GM12874 (cell line): ENCODE measurements around the gene EFCAB10.

ENCODE experiments used
- TF ChIP-seq, protein P1 (sequence below): IDR thresholded peaks from 2 replicates; pipeline ENCODE4 v1.5.1; 2011; ENCODE audit warnings: low read depth, mild to moderate bottlenecking, control low read depth, low read length, moderate library complexity; ENCODE audit not compliant: insufficient read depth

EFCAB10 gene

DNA sequence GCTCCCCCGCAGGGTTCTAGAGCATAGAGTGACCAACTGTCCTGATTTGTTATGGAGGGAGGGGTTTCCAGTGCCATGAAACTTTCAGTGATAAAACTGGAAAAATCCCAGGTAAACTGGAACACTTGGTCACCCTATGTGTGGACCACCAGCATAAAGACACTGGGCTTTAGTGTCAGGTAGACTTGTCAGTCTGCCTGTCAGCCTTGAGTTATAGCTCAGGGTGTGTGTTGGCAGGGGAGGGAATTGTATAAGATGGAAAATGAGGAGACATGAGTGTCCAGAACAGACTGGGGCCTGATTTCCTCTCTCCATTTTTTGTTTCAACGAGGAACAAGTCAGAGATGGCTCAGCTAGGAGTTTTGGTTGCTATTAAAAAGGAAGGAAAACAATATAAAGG is 10.2 kb upstream of the EFCAB10 start:
- TF ChIP-seq, protein P1, sequence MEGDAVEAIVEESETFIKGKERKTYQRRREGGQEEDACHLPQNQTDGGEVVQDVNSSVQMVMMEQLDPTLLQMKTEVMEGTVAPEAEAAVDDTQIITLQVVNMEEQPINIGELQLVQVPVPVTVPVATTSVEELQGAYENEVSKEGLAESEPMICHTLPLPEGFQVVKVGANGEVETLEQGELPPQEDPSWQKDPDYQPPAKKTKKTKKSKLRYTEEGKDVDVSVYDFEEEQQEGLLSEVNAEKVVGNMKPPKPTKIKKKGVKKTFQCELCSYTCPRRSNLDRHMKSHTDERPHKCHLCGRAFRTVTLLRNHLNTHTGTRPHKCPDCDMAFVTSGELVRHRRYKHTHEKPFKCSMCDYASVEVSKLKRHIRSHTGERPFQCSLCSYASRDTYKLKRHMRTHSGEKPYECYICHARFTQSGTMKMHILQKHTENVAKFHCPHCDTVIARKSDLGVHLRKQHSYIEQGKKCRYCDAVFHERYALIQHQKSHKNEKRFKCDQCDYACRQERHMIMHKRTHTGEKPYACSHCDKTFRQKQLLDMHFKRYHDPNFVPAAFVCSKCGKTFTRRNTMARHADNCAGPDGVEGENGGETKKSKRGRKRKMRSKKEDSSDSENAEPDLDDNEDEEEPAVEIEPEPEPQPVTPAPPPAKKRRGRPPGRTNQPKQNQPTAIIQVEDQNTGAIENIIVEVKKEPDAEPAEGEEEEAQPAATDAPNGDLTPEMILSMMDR: no peak

DNA sequence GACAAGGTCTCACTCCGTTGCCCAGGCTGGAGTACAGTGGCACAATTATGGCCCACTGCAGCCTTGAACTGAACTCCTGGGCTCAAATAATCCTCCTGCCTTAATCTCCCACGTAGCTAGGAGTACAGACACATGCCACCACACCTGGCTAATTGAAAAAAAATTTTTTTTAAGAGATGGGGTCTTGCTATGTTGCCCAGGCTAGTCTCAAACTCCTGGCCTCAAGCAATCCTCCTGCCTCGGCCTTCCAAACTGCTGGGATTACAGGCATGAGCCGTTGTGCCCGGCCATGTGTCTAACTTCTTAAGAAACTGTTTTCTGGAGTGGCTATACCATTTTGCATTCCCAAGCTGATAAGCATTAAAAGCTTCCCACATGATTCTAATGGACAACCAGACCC is 9.5 kb upstream of the EFCAB10 start:
- TF ChIP-seq, protein P1: no peak

DNA sequence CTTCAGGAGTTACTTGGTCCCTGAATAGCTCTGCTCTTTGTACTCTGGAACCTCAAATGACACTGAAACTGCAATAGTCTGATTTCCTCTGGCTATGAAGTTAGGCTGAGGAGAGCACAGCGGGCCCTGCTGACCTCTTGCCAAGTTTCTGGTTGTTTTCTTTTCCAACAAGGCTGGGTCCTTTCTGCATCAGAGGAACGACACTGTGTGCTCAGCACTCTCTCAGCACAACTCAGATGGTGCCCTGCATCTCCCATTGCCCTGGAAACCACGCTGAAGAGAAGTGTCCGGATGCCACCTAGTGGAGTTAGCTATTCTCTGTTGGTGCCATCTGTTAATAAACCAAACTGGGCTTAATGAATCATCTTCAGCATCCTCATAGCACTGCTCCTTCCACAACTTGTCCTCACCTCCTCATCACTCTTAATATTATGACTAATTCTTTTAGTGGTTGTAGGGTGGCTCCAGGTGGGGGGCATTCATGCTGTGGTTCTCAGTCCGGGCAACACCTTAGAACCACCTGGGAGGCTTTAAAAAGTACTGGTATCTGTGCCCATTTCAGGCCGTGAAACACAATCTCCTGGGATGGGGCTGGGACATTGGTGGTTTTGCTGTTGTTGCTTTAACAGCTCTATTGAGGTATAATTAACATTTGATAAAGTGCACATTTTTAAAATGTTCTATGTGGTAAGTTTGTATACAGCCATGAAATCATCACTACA is 8.2 kb upstream of the EFCAB10 start:
- TF ChIP-seq, protein P1: peak; percentile 65

DNA sequence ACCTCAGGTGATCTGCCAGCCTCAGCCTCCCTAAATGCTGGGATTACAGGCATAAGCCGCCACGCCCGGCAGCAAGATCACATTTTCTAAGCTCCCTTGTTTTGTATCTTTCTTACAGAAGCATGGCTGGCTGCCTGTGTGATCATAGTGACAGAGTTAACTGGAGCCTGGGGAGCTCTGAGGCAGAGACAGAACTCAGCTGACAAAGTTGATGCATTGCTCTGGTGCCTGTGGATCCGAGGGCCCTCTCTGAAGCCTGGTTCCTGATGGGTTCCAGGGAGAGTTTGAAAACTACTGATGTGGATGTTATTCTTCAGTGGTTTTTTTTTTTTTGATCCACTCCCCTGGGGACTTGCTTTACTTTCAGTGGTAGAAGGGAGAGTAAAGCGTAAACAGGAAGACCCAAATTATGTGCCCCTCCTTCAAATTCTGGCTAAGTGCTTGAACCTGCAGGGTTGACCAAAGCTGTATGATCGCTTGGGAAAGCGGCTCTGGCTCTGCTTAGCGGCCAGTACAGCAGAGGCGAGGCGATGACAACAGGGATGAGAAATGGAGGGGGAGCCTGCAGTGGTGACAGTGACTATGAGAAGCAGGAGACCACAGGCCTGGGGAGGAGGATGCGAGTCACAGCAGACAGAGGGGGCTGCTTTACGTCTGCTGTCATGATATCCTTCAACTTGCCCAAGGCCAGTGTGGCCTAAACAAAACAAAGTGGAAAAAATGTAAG is 6.8 kb upstream of the EFCAB10 start:
- TF ChIP-seq, protein P1: no peak

DNA sequence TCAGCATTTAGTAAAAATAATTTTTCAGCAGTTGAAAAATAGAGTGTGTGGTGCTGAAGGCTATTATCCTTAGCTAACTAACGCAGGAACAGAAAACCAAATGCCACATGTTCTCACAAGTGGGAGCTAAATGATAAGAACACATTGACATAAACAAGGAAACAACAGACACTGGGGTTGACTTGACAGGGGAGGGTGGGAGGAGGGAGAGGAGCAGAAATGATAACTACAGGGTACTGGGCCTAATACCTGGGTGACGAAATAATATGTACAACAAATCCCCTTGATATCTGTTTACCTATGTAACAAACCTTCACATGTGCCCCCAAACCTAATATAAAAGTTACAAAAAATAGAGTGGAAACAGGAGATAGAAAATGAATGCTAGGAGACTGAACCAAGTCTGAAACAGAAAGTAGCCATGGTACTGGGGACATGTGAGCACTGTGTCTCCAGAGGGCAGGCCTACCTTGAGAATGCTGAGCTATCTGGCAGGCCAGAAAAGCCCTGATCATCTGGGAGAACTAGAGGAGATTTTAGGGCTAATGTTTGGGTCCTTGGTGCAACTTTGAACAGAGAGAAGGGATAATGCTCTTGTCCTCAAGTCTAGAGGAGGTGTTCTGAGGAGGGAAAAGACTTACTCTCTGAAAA is 4.7 kb upstream of the EFCAB10 start:
- TF ChIP-seq, protein P1: no peak

DNA sequence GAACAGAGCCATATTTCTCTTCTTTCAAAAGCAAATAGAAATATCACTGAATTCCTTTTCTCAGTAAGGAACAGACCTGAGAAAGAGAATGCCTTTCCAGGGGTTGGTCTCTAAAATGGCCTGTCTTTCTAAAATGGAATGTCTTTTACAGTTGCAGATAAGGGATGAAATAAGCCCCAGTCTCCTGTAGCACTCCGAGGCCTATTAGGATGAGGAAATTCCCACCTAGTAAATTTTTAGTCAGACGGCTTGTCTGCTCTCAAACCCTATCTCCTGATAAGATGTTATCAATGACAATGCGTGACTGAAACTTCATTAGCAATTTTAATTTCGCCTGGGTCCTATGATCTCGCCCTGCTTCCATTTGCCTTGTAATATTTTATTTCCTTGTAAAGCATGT is 2.9 kb upstream of the EFCAB10 start:
- TF ChIP-seq, protein P1: no peak

DNA sequence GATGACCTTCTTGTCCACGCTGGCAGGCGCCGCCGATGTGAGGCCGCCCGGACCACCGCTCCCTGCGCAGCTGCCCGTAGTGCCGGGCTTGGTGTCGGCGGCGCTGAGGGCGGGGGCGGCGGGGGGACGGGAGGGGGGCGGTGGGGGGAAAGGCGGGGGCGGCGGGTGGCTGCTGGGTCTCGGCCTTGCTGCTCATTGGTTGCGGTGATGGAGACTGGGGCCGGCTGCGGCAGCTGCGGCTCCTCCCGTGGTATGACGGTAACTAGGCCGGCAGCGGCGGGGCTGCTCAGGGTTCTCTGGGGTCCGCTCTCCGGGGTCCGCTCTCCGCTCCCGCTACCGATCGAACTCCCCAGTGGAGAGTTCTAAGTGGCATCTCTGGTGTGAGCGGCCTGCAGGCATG is 1.8 kb upstream of the EFCAB10 start:
- TF ChIP-seq, protein P1: no peak
